ENCODE measurements around the gene CIC.

CIC gene

DNA sequence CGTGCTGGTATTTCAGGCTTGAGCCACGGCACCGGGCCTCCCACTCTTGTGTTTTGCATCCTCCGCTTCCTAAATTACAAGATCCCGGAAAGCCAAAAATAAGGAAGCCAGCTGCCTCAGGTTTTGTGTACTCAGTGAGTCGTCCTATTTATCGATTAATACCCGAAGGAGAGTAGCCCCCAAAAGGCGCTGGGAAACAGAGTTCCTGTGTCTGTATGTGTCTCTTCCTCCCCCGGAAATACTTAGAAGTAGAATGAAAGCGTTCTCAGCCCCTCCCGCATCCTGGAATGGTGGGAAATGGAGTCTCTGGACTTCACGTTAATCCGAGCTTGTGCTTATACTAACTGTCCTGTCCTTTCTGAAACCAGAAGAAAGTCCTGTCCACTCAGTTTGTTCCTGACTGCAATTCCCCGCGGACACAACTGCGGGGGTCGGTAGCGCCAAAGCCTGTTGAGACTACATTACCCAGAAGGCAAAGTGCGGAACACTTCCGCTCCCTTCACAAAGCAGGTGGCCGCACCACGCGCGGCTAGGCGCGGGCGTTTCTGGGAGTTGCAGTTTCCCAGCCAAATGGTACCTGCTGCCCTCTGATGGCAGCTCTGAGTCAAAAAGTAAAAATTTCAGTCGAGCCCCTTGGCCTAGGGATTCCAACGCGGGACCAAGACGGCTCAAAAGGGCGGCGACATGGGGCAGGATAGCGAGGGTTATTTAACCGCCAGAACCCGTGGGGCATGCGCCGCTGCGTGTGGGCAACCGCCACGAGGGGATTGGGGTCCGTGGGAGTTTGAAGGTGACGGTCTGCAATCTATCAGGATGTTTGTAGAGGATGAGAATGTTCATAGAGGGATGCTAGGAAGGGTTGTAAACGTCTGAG lies 24.5 kb upstream of the CIC start:
- peak; percentile 94 to 96 for DNase-seq

DNA sequence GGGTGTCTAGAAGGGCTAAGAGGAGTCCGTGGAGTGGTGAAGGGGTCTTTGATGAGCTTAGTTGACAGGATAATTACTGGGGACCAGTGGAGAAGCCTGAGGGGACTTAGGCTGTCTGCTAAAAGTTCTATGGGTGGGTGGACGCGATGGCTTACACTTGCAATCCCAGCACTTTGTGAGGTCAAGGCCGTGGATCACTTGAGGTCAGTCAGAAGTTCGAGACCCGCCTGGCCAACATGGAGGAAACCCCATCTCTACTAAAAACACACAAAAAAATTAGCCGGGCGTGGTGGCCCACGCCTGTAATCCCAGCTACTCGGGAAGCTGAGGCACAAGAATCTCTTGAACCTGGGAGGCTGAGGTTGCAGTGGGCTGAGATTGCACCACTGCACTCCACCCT lies 23.8 kb upstream of the CIC start:
- DNase-seq: no peak

DNA sequence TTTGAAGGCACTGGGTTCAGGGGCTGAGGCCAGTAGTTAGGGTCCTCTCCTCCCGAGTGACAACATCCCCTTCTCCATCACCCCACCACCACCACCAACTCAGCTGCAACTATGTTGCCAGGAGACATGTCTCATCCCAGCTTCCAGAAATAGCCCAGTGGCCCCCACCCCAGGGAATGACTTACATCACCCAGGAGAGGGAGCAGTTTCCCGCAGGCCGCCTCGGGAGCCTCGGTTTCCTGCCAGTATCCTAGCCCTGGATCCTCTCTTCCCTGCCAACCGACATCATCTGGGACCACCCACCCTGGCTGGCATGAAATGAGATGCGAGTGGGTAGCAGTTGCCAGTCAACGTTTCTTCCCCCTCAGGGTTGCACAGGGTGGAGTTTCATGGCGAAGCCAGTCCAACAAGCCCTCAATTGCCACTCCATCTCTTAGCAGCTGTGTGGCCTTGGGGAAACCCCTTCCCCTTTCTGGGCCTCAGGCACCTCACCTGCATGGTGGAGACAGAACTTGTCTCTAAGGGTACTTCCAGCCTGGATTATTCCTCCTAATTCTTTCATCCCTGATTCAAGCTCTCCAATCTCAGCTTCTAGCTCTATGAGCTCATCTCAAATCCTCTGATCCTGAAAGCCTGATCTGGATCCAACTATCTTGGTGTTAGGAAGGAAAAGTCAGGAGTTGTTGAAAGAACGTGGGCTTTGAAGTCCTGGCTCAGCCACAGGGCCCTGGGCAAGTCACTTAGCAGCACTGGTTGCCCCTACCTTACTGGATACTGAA lies 22.7 kb upstream of the CIC start:
- no peak for DNase-seq

DNA sequence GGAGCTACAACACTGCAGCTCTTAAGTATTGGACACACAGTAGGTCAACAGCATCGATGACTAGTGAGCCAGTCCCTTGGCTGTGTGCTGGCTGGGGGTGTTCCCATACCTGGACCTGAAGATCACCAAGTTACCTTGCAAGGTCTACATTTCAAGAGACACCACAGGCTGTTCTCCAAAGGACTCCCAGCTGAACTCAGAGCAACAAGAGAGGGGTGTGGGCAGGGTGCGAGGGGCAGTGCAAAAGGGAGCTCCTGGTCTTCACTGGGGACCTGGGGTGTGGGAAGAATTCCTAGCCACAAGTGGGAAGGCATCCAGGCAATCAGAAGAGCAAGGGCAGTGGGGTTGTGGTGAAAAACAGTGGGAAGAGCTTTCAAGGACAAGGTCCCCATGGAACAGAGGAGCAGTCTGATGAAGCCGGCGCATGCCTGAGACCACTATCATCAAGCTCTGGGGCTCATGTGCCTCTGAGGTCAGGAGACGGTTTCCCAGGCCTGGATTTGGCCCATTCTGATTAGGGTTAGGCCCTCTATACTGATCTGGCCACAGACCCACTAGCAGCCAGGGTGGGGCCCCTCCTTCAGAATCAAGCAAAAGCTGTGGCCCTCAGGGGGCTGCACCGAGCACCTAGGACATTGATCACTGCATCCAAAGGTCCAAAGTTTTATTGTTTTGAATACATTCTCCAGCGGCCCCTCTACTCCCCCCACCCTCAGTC lies 22.0 kb upstream of the CIC start:
- DNase-seq: no peak

DNA sequence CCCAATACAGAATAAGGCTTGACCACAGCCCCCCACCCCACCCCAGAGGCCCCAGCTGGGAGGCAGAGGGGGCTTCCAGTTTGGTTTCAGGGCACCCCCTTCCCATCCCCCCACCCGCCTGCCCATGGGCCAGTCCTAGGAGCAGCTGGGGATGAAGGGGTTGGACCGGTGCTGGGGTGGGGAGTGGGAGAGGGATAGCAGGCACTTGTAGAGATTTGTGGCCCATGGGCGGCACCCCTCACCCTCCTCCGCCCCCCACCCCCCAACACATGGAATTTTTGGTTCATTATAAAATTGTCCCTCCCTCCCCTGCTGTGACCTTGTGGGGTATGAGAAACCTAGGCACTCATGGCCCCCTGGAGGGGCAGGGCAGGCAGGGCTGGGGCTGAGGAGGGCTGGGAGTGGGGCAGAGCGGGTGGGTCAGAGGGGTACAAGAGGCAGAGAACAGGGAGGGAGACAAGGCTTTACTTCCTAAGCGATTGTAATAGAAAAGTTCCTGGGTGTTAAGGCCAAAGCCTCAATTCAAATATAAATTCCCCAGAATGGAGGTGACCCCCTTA lies 21.3 kb upstream of the CIC start:
- DNase-seq: no peak

DNA sequence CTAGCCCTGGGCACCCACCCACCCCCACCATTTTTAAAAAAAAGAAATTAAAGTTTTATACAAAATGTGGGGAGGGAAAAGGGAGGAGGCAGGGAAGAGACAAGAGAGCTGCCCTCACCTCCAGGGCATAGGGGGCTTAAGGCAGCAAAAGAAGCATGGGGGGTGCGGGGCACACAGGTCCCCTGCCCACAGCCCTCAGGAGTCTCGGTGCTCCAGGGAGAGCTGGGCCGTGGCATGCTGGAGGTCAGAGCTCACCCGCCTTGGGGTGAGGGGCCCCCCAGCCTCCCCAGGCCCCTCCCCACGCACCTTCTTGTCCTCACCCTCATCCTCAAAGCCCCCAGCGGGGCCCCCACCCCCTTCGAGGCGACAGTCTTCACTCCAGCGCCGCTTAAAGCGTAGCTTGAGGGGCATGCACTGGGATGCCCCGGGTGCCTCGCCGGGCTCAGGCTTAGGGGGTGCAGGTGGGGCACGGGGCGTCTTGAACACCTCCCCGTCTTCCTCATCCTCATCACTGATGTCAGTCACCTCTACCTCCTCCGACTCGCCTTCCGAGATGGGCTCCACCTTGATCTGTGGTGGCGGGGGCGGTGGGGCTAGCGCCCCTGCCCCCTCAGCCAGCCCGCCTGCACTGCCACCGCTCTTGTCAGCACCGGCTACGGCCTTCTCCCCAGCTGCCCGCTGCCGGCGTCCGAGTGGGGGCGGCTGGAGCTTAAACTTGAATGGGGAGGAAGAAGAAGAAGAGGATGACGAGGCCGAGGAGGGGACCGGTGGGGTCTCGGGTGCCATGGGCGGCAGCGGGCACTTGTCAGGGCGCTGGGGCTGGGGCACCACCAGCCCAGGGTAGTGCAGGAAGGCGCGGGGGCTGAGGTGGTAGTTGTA lies 20.5 kb upstream of the CIC start:
- no peak for DNase-seq

DNA sequence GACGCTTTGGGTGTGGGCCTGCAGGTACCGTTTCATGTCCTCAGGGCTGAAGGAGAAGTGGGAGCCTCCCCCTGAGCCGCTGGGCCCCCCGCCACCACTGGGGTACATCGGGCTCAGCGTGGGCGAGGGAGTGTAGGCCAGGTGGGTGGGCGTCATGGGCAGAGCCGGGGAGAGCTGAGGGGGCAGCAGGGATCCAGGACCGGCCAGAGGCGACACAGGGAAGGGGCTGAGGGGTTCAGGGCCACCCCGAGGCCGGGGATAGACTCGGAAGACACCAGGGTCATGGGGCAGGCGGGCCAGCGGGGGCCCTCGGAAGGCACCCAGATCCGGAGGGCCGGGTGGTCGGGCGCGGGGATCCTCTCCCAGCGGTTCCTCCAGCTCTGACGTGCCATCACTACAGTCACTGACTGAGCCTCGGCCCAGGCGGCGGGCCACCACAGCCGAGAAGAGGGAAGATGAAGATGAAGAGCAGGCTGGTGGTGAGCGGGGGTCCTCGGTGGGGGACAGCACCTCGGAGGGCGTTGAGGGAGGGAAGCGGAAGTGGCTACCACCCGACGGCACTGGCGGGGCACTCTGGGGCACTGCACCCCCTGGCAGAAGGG lies 19.8 kb upstream of the CIC start:
- DNase-seq: no peak

DNA sequence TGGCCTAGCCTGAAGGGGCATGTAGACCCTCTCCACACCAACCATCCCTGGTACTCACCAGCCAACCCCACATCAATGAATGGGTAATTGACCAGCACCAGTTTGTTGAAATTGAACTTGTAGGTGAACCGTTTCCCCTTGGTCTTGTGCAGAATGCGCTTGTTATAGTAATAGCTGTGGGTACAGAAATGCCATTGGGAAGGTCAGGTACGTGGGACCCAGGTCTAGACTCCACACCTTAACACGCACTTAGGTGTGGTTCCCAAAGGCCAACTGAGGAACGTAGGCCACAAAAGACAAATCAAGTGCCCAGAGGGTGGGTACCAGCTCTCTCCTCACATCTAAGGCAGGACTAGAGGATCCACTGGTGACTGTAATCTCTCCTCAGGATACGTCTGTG lies 19.3 kb upstream of the CIC start:
- no peak for DNase-seq

DNA sequence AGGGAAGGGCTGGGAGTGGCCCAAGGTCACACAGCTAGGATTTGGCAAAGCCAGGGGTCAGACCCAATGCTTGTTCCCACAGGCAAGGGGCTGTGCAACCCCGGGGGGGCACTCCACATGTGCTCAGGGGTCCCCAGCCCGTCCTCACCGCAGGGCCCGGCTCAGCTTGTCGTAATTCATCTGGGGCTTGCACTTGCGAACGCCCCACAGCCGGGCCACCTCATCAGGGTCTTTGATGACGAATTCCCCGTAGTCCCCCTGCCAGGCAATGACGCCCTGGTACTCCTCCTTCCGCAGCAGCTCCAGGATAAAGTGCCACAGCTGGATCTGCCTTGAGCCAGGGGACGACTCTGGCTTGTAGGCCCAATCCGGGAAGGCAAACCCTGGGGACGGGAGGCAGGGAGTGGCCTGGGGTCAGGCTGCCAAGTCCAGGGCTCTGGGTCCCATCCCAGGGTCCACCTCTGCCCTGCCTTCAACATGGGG lies 18.8 kb upstream of the CIC start:
- DNase-seq: no peak

DNA sequence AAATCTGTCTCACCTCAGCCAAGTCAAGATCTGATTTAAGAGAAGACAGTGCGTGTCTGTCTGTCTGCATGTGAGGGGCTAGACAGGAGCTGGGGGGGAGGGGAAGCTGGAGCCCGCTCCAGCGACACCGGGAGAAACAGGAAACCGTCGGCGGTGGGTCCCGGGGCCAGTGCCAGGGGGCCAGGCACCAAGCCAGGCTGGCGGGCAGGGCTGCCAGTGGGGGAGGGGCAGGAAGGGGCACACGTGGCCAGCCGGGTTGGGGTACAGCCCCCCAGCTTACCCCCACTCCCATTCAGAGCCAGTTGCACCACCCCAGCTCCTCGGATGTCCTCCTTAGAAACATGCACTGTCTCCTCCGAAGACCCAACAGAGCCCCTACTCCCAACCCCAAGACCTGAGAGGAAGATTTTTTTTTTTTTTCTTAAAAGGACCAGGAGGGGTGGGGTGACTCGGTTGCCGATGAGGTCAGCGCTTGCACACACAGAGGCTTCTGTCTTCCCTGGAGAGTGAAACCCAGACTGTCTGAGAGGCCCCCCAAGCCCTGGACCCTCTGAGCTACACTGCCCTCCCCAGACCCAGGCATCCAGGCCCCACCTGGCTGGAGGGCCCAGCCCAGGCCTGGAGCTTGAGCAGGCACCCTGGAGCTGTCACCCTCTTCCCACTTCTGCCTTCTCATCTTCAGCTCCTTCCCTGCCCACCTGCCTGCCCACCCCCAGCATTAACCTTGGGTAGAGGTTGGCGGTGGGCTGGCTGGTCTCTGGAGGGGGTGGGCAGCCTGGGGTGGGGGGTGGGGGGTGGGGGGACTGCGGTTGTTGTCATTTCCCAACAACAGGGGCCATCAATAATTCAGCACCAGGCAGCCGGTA lies 18.2 kb upstream of the CIC start:
- no peak for DNase-seq

DNA sequence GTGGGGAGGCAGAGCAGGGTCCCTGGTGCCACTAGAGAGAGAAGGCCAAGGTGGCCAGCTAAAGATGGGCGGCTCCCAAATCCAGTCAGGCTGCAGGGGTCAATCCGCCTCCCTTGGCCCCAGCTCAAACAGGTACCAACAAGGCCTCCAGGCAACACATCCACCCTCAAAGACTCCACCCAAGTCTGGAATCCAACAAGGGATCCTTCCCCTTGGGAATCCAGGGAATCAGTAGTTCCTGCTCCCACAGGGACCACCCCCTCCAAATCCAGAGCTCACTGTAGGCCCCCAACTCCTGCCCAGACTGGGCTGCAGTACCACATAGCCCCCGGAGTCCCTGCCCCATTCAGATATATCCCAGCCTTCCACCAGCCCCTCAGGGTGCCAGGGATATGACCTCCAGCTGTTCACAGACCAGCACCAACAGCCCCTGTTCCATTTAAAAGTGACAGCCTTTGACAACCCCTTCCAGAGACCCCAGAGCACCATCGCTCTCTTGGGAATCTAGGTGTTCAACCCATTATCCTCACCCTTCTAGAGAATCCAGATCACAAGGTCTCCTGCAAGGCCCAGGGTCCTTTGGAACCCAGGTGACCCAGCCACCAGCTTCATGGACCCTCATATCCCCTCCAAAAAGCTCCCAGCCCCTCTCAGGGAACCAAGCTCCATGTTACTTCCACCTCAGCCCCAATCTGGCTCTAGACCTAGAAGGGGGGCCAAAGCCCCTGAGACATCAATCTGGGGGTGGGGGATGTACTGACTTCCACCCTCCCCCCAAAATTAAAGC lies 17.3 kb upstream of the CIC start:
- no peak for DNase-seq

DNA sequence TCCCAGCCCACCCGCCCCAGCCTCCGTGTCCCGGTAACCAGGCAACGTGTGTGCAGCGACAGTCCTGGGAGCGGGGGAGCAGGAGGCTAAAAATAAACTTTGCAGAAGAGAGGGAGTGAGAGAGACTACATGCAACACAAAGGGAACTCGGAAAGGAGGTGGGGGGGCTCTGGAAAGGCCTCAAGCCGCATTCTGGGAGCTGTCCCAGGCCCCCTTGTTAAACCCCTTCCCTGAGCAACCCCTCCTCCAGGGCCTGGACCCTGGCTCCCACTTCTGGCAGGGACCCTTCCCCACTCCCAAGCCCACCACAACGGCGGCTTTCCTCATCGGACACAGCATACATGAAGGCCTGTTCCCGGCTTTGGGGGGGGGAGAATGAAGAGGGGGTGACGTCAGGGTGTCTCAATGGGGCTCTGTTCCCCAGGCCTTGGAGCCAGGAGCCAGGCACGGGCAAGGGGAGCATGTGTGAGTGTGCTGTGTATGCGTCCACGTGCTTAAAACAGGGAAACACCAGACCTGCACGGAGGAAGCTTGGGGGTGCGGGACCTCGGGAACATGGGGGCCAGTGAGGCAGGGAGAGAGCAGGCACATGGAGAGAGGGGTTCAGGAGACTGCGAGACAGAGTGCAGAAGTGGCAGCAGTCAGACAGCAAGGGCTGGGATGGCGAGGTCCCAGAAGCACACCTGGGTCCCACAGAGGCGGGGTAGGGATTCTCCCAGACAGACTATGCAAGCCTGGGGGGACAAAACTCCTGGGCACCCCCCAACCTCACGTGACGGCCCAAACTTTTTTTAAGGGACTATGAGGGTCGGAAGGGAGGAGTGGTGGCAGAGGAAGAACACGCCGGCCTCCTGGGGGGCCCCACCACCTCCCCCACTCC lies 16.4 kb upstream of the CIC start:
- DNase-seq: peak; percentile 17 to 33

DNA sequence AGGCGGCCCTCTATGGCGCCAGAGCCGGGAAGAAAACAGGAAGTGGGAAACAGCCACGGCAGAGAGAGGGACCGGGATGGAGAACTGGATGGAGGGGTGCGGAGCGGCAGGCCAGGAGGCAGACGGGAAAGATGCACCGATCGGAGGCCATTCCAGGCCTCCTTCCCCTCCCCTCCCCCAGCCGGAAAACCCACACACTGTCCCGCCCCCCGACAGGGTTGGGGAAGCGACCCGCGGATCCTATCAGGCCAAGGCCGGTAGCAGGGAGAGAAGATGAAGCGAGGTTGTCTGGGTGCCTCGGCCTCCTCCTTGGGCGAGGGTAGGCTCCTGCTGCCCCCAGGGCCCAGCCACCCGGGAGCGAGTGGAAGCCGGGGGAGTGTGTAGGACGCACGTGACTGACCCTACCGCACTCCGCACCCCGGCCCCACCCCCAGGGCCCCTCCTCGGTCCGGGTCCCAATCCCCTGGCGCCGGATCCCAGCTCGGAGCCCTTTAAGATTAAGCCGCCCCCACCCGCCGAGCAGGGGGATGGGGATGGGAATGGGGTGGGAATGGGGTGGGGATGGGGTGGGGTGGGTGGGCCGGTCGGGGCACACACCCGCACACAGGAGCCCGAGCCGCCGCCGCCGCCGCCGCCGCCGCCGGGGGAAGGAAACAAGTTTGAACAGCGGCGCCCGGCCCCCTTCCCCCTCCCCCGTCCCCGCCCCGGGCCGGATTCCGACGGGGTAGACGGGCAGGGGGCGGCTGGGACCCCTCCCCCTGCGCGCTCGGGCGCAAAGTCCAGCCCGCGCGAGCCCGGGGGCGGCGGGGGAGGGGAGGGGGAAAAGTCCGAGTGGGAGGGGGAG lies 15.6 kb upstream of the CIC start:
- DNase-seq: peak; percentile 10 to 40

DNA sequence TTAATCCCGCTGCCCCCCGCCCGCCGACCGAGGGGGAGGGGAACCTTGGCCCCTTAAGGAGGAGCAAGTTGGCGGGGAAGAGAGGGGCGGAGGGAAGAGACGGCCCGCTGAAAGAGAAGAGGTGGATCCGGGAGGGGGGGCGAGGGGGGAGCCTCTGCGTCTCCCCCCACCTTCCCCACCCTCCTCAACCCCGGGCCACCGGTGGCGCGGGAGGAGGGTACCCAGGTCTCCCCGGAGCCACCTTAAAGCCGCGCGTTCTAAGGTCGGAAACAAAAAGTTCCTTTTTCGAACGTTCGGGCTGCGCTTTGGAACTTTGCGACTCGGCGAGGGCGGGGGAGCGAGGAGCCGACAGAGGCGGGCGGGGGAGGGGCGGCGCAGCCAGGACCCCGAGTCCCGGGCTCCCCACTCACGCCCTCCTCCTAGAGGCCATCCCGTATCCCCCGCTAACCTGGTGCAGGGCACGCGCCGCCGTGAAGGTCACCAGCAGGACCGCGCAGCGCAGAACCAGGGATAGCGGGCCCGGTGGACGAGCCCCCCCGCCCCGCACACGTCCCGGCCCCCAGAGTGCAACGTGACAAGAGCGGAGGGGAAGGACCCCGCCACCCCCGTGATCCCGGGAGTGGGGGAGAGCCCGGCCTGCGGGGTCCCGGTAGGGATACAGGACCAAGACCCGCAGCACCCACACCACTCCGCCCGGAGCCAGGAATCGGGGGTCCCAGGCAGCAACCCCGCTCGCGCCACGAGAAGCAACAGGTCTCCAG lies 14.8 kb upstream of the CIC start:
- DNase-seq: peak; percentile 66 to 76

DNA sequence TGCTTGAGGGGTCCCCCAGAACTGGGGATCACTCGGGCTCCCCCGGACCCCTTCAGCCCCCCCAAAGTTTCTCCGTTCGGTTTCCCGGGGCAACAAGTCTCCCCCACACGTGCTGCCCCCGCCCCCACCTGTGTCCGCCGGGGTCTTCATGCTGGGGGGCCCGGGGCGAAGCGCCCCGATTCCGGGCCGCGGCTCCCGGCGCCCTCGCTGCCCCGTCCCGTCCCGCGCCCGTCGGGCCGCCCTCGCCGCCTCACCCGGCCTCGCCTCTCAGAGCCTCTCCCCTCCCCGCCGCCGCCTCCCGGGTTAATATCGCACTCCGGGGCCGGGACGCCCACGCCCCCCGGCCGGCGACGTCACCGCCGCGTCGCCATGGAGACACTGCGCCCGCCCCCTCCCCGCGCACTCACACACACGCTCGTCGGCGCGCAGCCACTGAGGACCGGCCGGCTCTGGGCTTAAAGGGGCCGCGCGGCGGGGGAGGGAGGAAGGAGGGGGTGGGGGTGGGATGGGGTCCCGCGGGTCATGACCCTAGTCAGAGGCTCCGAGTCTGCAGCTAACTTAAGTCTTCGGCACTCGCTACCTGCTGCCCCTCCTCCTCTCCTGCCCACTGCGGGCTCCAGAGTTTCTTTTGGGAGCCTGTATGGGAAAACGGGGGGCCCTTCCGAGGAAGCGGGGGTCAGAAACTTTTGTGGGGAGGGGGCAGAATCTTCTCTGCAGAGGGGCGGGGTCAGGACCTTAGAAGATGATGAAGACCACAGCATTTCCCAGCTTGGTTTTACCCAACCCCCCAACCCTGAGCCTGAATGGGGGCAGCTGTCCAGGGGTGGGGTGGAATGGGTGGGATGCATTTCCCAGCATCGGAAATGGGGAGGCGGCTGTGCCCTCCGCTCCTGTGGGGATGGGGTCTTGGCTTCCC lies 13.9 kb upstream of the CIC start, which contains the start of gene ERF:
ERF (minus strand) TSS at position 279 of the 916 bp plus-strand sequence; CDS start at position 150, 129 bp downstream.
- peak; percentile 94 to 95 for DNase-seq
